Vagina (tissue), 2 donors: Measurements from ENCODE around the gene LAMB2.

Experiments
- POLR2A ChIP-seq, 2 donors: fragments of 450-650 bp; IDR thresholded peaks; one replicate each; pipeline ENCODE4 v1.6.1; 2017; ENCODE audit warnings: antibody characterized with exemption in 2 of 2, mild to moderate bottlenecking in 2 of 2, moderate library complexity in 2 of 2
- TF ChIP-seq, protein P1 (sequence below), 3 experiments: fragments of 450-650 bp in 2 of 3; fragments of 200-600 bp in 1 of 3; sonication (generic) in 1 of 3; IDR thresholded peaks; one replicate each; pipeline ENCODE4 v1.5.1; 2017 to 2019; ENCODE audit warnings: antibody characterized with exemption in 3 of 3, mild to moderate bottlenecking in 2 of 3, moderate library complexity in 2 of 3

DNA sequence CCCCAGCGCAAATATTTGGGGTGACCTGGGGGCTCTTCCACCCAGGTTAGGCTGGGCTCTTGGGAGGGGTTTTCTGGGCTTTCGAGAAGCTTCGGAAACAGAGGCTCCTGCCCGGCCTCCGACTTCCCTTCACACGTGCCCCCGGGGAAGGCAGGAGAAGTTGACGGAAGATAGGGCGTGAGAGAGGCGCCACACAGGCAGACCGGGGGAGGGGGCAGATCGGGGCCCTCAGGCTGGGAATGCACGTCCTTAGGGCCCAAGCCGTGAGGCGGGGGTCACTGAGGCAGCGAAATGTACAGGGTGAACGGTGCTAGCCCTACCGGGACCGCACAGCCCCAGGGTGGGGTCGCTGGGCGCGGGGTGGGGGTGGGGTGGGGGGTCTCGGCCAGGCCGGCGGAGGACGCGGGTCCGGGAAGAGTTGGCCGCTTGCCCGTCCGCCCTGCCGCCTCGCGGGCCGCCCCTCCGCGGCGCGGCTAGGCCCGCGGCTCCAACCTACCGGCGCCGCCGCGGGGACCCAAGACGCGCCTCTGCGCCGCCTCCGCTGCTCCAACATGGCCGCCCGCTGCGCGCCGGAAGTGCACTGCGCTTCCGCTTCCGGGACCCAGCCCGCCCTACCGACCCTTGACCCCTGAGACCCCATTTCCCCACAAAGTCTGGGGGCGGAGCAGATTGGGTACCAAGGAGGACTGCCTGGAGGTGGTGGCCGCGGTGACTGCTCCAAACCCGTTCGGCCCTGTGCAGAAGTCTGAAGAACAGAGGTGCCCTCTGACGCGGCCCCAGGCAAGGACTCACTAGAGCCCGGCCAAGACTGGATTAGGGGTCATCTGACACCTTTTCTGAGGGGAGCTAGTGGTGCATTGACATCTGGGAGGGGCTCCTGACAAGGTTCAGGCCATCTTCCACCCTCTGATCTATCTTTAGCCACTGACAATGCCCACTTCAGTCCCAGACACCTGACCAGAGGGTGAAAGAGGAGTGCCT is 33.2 kb upstream of the LAMB2 start, which contains the start of gene CCDC71:
- peak in 1 of 2 donors; percentile 53 for TF ChIP-seq POLR2A (IDR thresholded peaks at IDR 0.05)
- TF ChIP-seq, protein P1, sequence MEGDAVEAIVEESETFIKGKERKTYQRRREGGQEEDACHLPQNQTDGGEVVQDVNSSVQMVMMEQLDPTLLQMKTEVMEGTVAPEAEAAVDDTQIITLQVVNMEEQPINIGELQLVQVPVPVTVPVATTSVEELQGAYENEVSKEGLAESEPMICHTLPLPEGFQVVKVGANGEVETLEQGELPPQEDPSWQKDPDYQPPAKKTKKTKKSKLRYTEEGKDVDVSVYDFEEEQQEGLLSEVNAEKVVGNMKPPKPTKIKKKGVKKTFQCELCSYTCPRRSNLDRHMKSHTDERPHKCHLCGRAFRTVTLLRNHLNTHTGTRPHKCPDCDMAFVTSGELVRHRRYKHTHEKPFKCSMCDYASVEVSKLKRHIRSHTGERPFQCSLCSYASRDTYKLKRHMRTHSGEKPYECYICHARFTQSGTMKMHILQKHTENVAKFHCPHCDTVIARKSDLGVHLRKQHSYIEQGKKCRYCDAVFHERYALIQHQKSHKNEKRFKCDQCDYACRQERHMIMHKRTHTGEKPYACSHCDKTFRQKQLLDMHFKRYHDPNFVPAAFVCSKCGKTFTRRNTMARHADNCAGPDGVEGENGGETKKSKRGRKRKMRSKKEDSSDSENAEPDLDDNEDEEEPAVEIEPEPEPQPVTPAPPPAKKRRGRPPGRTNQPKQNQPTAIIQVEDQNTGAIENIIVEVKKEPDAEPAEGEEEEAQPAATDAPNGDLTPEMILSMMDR (IDR thresholded peaks at IDR 0.05): no peak
